Activated CD4-positive, alpha-beta T cell treated with anti-CD3 and anti-CD28 coated beads for 24 hours (primary cell): Measurements from ENCODE around the gene PADI2.

Source experiments
- DNase-seq, 2 donors: peaks; one replicate each; pipeline ENCODE4 v3.0.0-alpha.2; 2020; ENCODE audit warnings: low read depth in 2 of 2

The PADI2 gene

DNA sequence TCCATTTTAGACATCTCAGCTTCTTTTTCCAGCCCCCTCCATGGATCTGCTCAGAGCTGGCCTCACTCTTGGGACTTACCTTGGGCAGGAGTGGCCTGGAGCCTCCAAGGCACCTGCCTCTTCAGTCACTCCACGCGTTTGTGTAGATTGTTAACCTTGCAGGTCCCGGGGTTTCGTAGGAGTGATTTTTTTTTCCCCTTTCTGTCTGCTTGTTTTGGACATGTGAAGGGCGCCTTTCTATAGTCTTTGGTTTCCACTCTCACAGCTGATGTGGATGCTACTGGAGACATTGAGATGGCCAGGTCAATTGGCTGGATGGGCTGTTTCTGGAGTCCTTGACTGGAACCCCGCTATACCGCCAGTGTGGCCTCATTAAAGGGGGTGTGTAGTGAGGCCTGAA is 63.5 kb downstream of the PADI2 start:
- DNase-seq = no peak

DNA sequence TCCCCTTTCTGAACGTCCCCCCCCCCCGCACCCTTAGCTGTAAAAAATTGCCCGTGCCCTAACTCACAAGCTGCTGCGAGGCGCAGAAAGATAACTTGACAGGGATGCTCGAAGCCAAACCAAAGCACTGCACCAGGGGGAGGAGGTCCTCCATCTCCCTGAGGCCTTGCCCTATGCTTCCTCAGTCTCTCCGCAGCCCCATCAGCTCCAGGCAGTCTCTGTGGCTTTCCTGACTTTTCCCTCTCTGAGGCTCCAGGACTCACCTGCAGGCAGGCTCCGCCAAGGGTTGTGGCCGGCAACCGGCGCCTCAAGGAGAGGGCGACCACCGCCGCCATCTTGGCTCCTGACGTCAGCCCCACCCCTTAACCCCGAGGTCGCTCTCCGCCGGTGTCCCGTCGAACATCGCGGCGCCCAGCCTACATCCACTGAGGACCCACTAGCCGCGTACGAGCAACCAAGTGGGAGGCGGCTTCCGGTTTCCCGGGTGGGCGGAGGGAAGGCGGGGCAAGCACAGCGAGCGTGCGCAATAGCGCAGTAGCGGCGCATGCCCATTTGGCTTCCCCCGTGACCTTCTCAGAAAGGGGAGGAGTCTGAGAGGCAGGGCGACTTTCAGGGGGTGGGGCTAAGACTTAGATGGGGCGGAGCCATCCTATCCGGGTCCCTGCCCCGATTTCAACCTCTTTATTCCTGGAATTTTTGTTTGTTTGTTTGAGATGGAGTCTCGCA is 65.4 kb downstream of the PADI2 start, which contains the start of gene SDHB:
TSS of gene SDHB (minus strand) at position 348 of the 726 bp plus-strand sequence. CDS start at position 335, 13 bp downstream.
- peak; percentile 97 for DNase-seq

DNA sequence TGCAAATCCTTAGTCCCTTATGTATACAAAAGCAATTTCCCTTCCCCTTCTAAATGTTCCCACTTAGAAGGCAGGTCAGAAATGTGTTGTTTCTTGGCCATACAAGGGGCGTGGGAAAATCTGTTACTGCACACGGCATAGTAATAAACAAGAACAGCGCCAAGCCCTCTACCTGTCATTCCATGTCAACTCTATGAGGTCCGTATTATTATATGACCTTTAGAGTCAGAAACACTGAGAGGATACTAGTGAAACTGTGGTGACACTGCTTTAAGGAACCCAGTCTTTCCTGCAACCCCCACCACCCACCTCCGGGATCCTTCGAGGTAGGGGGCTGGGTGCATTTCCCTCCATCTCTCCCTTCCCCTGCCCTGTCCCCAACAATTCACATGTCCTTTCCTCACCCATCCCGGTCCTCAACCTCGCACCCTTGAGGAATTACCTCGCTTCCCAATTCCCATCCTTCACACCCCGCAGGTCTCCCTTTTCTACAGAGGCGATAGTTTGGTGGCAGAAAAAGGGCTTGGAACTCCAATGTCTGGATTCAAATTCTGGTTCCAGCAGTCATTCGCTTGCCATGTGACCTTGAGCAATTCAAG is 66.1 kb downstream of the PADI2 start:
- DNase-seq = no peak

DNA sequence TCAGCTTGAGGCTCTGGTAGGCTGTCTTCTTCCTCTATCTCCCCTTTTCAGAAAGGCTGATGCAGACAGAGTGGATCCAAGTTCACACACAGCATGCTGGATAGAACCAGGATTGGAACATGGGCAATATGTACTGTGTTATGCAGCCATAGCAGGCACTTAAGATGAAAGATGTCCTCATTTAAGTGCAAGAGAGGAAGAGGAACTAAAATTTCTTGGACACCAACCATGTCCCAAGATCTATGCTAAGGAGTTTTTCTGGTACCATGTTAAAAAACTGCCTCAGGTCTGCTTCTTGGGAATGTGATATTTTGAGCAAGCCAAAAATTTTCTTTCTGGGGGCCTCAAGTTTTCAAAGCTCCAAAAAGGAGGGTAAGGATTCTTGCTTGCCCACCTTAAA is 66.6 kb downstream of the PADI2 start:
- no peak for DNase-seq

DNA sequence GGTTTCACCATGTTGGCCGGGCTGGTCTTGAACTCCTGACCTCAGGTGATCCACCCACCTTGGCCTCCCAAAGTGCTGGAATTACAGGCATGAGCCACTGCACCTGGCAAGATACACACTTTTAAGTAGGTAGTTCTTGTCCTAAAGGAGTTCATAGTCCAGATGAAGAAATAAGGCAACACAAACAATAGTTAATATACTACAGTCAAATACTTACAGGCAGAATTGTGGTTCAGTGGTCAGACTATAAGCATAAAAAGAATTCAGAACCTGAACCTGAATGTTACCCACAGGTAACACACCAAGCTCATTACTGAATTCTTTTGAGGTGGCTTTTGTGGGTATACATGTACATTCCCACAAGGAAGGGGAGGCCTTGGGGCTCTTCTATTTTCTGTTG is 67.2 kb downstream of the PADI2 start:
- DNase-seq = no peak

DNA sequence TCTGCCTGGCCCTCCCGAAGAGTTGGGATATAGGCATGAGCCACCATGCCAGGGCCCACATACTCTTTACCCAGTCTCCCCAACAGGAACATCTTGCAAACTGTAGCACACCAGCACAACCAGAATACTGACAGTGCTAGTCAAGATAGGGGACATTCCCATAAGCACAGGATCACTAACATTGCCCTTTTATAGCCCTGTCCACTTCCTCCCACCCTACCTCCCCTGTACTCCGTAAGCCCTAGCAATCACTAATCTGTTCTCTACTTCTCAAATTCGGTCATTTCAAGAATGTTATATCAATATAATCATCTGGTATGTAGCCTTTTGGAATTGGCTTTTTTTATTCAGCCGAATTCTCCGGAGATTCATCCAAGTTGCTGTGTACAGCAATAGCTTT is 71.3 kb downstream of the PADI2 start:
- no peak for DNase-seq

DNA sequence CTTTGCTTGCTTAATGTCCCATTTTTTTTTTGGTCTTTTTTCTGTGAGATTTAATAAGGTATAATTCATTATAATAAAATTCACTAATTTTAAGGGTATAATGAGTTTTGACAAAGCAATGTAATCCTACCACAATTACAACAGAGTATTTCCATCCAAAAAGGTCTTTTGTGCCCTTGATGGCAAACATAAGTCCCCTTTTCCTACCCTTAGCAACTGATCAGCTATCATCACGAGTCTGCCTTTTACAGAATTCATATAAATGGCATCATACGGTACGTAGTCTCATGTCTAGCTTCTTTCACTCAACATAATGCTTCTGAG is 73.0 kb downstream of the PADI2 start:
- no peak for DNase-seq

DNA sequence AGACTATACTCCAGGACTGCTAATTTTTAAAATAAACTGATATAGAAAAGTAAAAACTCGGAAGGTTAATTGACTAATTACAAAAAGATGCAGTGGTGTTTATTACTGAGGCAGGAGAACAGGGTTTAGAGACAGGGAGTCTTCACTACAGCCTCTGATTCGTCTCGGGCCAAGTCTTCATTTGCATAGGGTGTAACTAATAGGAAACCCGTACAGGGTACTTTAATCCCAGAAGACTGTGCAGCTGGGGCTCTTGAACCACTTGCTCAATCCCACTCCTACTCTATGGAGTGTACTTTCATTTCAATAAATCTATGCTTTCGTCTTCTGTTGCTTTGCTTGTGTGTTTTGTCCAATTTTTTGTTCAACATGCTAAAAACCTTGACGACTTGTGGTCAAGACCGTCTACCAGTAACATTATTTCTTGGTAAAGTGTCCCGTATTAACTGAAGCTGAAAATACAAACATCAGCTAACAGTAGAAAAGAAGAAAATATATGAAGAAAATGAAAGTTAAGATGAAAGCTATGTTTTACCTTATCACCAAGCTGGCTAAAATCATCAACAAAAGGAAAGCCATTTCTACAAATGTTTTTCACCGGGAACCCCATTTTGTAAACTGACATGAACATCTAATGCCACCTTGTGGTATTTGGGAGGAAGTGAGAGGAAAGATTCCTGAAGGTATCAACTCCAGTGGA is 73.5 kb downstream of the PADI2 start:
- no peak for DNase-seq

DNA sequence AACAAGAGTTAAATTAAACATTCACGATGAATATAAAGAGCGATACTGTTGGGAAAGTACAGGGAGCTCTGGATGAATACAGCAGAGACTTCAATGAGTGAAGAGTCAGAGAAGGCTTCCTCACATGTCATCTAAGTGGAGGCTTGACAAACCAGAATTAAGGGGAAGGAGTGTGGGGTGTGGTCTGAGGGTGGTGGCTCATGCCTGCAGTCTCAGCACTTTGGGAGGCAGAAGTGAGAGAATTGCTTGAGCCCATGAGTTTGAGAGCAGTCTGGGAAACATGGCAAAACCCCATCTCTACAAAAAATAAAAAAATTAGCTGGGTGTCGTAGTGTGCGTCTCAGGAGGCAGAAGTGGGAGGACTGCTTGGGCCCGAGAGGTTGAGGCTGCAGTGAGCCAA is 74.1 kb downstream of the PADI2 start:
- DNase-seq = no peak

DNA sequence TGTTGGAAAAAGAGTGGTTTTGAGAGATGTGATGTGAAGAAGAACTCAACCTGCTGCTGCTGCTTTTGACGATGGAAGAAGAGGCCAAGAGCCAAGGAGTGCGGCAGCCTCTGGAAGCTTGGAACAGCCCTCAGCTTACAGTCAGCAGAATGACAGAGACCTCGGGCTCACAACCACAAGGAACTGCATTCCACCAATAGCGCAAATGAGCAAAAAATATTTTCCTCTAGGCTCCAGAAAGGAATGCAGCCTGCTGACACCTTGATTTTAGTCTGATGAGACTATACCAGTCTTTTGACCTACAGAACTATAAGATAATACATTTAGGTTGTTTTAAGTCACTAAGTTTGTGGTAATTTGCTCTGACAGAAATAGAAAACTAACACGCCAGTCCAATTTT is 75.6 kb downstream of the PADI2 start:
- DNase-seq = no peak

DNA sequence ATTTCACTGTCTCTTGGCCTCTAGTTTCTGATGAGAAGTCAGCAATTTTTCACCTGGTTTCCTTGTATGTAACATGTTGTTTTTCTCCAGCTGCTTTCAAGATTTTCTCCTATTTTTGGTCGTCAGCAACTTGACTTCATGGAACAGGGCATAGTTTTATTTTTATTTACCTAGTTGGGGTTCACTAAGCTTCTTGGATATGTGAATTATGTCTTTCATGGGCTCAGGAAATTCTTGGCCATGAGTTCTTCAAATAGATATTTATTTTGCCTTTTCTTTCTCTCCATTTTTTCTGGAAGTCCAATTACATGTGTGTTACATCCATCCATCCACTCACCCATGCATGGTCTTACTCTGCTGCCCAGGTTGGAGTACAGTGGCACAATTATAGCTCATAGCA is 79.1 kb downstream of the PADI2 start:
- no peak for DNase-seq

DNA sequence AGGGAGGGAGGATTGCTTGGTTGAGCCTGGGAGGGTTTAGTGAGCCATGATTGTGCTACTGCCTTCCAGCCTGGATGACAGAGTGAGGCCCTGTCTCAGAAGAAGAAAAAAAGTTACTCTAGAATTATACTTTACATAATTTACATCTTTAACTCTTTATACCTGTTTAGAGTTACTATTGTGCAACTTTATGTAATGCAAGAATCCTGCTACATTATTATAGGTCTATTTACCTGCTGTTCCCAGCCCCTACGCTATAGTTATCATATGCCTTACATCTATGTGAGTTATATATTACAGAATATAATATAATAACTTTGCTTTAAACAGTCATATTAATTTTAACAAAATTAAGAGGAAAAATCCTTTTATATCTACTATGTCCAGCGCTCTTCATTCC is 79.7 kb downstream of the PADI2 start:
- no peak for DNase-seq

DNA sequence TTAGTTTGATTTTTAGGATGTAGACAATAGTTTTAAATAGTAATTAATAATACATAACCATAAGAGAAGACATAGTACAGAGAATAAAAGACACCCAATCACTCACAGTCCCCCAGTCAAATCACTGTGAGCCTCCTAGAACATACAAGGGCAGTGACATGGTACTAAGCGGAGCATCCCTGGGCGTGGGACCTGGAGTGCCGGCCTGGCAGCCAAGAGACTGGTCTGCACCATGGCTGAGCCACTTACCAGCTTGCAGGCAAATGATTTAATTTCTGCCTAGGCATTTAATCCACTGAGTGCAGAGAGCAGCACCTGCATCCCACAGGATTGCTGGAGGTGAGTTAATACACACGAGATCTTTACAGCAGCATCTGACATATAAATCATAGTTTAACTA is 85.8 kb downstream of the PADI2 start:
- DNase-seq = no peak

DNA sequence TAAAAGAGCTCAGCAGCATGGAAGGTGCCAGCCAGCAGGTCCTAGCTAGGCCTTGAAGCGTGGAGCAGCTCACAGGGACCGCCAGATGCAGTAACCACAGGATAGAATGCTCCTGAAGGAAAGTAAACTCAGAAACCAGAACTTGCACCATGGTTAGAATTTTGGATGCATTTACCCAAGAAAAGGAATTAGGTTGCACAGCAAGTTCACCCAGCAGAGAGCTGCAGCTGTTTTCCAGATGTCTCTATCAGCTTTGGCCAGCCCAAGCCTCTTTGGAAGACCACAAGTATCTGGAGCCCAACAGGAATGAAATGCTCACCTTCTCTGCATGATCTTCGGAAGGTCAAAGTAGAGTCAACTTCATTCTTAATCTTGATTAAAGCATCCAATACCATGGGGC is 86.5 kb downstream of the PADI2 start:
- no peak for DNase-seq

DNA sequence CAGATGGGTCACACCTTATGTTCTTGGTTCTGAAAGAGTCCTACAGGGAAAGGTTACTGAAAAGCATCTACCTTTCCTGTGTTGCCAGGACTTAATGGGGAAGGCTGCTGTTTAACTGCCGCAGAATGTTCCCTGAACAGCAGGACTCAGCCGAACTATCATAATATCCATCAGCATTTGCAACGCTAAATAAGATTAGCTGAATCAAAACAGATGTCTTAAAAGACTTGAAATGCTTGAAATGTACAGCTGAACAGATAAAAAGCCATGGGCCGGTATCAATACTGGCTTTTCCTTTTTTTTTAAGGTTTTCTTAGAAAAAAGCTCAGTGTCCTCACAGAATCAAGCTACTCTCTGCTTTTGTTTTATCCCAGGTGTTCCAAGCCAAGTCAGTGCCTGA is 87.8 kb downstream of the PADI2 start:
- DNase-seq = no peak

DNA sequence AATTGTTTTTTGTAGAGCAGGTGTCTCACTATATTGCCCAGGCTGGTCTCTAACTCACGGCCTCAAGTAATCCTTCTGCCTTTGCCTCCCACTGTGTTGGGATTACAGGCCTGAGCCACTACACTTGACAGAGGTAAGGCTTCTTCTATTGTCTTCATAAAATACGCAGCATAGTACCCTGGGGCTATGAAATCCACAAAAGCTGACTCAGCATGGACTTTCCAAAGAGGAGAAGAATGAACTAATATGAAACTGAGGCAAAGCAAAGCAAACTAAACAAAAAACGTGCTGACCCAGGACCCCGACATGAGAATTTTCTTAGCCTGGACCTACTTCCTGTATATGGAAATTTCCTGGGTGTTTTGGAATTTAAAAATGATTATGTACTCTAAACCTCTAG is 89.0 kb downstream of the PADI2 start:
- DNase-seq = no peak

DNA sequence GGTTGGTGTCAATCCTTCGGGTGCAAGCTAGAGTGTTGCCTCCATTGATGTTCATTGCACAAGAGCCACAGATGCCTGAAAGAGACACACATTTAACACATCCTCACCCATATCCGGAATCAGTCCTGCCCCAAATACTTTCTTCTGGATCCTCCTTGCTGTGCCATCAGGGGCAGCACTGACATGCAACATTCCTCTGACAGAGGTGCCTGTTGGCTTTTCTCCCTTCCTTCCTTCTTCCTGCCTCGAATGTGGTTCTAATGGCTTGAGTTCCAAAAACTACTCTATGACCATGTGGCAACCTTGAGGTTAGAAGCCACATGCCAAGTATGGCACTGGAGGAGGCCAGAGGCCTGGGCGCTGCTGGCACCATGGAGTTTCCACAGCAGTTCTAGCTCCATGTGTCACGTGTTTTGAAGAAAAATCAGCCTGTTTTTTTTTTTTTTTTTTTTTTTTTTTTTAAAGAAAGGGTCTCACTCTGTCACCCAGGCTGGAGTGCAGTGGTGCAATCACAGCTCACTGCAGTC is 90.5 kb downstream of the PADI2 start:
- no peak for DNase-seq

DNA sequence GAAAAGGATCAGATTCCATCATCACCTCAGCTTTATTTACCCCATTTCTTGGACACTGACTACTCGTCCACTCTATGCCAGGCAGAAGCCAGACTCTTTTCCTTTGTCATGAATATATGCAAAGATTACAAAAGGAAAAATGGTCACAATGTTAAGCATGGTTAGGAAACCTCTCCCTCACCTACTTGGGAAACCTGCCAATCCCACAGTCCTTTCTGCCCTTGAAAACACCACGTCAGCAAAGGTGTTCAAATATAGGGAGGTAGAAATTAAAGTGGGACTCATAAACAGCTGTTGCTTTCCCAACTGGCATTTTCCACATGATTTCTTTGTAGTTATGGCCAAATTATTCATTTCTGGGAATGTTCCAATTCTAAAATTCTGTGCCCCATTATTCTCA is 91.4 kb downstream of the PADI2 start:
- DNase-seq = no peak

DNA sequence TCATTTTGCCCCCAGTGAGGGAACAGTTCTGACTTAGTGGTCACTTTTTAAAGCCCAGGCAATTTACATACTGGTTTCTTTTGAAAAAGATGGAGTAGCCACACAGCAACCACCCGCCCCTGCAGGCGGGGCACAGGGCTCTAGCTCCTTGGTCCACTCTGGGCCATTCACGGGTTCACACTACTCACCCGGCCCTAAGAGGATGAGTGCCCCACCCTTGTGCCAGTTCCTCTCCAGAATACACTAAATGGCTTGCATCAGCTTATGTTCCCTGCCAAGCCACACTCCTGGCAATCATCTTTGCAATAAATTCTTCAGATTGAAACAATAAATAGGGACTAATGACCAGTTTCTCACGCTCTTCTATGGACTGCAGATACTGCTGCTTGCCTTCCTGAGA is 91.8 kb downstream of the PADI2 start:
- DNase-seq = no peak

DNA sequence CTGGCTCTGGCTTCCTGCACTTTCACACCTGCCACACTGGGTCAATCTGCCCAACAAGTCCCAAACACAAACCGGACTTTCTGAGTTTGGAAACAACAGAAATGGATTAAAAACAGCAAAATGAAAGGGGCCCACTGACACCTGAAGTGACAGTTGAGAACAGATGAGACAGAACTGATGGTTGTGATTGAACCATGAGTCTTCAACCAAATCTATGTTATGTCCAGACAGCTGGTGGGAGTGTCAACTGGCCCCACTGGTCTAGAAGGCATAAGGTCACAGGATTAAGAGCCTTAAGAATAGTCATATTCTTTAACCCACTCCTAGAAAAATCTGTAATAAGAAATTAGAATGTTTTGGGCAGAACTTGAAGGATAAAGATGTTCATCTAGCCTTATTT is 94.5 kb downstream of the PADI2 start:
- DNase-seq = no peak

DNA sequence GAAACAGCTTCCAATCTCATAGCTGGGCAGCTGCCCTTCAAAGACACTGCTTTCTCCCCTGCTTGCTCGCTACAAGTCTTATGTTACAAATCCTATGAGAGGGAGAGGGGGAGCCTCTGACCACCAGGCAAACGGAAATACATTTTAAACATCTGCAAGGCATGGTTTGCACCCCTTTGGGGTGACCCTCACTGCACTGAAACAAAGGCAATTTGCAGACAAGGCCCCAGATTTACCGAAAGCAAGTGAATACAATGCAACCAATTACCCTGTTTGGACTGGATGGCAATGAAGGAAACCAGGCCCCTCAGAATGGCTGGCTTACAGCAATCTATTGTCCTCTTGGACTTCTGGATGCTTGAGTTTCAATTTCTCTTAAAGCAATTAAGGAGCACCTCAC is 95.7 kb downstream of the PADI2 start:
- DNase-seq = no peak

DNA sequence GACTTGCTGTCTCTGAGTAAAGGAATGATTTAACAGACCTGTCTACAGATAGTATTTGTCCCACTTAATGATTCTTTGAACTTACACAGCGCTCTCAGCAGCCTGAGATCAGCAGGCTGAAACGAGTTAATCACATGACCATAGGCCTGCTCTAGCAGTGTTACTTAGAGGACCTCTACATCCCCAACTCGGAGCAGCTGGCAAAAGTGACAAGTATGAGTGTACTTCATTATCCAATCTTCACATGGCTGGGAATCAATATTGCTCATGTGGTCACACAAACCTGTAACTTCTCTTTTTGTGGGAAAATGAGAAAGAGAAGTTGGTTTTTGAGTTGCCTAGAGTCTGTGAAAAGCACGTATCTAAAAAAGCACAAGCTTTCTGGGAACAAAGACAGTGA is 96.1 kb downstream of the PADI2 start:
- DNase-seq = no peak

DNA sequence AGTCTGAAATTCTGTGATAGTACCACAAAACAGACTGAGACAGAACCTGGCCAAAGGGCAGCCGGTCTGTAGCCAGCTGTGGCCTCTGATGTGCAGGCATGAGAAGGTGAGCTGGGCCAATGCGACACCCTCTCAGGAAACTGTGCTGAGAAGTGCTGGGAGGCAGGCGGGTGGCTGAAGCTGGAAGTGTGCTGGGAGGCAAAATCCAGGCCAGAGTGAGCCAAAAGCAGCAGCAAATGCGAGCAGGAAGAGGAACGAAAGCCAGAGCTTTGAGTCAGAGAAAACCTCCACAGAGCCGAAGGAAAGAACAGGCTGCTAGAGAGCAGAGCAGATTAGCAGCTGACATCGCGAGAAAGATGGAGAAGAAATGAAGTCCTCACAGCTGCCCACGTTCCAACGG is 97.4 kb downstream of the PADI2 start:
- no peak for DNase-seq
